DMS 273 (cell line): ENCODE measurements around the gene FAM20C.

Experiments
- DNase-seq: peaks from one replicate; lab custom pipeline; 2025; ENCODE audit not compliant: unreplicated experiment; lab: John Stamatoyannopoulos, UW

The FAM20C gene

DNA sequence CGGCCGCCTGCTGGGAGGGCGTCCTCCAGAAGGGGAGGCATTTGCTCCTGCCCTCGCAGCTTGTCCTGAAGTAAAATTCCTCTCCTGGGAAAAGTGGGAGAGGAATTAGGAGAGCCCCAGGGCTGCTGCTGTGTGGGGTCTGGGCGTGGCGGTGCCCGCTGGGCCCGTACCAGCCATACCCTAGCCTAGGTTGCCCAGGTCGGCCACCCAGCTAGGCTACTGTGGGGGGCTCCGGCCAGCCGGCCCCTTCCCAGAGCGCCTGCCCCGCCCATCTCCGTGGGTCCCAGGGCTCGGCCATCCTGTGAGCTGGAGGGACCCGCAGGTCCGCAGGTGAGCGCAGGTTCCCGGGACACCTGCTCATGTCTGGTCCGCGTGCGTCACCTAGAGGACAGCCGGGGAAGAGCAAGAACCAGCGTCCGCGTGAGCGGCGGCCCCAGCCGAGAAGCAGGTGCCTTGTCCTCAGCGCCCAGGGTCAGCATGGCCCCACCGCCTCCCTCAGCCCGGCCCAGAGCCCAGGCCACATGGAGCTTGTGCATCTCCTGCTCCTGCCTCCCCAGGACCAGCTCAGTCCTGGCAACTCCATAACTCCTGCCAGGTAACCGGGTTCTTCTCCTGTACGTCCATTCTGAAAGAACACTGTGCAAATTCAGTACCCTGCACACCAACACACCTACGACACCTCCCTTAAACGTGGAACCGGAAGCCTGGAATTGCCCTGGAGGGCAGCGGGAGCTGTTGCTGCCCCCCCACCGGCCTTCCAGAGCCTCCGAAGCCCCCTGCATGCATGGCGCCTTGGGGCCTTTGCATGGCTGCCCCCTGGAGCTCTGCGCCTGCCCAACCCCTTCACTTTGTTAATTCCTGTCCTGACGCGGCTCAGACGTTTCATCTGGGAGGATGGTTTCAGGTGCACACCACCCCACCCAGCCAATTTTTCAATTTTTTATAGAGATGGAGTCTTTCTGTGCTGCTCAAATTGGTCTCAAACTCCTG lies 74.8 kb downstream of the FAM20C start:
- peak; percentile 52 for DNase-seq

- no peak for DNase-seq
These were observed 76.6 kb downstream of the FAM20C start for GRCh38 chr7:268991-269390.

- DNase-seq, result no peak
These were observed 77.3 kb downstream of the FAM20C start for GRCh38 chr7:269721-270120.

DNA sequence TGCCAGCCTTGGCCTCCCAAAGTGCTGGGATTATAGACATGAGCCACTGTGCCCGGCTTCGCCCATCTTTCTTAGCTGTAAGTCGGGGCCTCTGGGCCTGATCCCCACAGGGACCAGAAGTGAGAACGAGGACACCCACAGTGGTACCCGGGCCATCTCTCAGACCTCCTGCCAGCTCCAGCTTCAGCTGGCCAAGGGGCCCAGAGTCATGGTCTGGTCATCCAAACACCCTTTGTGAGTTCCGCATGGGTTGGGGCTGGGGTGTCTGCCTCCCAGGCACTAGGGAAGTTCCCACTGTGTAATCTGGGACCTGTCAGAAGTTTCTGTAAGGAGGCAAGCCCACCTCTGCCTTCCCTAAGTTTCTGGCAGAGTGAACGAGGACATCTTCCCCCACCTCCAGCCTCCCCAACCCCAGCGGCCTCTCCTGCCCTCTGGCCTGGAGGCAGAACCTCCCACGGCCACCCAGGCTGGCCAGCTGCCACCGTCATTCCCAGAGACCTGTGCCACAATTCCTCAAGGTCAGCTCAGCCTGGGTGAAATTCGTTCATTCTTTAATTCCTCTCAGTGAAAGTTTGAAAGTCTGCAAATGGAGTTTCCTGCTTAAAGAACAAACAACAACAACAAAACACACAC lies 78.1 kb downstream of the FAM20C start:
- no peak for DNase-seq

GRCh38 chr7:271266-272107 lies 79.1 kb downstream of the FAM20C start:
- DNase-seq, result no peak

- DNase-seq, result no peak
These were observed 79.8 kb downstream of the FAM20C start for GRCh38 chr7:272108-272615.

DNA sequence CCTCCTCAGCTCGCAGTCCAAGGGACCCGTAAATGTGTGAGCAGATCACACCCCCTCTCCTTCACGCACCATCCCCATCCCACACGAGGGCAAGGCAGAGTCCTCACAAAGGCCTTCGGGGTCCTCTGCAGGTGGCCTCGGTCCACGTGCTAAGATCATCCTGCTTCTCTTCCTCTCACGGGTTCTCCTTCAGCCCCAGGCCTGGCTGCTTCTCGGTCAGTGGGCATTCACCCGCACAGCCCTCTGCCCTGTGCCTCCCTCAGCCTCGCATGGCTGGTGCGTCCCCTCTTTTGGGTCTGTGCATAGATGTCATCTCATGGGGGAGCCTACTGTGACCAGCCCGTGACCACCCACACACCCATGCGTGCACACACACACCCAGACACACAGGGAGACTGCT lies 80.3 kb downstream of the FAM20C start:
- DNase-seq, result no peak

DNA sequence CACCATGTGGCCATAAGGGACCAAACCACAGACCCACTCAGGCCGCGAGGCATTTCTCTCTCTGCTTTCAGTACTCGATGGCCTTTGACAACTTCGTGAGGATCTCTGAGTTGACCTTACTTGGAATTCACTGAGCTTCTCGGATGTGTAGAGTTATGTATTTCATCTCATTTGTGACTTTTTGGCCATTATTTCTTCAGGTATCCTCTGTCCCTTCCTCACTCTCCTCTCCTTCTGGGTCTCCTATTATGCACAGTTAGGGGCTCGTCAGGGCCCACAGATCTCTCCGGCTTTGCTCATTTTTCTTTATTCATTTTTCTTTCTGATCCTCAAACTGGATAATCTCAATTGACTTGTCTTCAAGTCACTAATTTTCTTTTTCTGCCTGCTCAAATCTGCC lies 81.0 kb downstream of the FAM20C start:
- no peak for DNase-seq

DNA sequence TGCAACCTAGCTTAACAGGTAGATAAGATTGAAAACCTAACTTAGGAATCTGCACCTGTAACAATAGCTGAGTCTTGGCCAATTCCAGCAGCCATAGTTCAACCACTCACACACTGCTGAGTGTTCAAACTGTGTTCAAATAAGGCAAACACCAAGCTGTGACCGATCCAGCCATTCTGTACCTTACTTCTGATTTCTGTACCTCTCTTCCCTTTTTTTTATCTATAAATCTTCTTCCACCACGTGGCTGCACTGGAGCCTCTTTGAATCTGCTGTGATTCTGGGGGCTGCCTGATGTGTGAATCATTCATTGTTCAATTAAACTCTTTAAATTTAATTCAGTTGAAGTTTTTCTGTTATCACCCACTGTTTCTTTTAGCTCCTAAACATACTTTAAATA lies 81.9 kb downstream of the FAM20C start:
- no peak for DNase-seq

- DNase-seq, result no peak
These were observed 84.0 kb downstream of the FAM20C start for GRCh38 chr7:276230-276835.

DNA sequence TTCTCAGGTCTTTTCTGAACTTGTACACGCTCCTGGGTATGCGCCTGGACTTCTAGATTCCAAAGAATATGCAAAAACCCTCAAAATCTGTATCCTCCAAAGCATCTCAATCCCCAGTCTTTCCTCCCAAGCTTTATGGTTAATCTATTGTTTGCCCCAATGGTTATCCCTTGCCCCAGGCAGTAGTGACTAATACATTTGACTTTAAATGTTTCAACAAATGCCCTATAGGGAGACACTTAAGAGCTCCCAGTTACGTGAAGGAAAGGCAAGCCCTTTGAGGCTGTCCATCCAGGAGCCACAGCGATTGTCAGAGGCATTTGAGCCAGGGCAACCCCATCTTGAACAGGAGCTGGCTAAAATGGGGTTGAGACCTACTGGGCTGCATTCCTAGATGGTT lies 84.9 kb downstream of the FAM20C start:
- DNase-seq, result no peak

GRCh38 chr7:278081-278480 lies 85.7 kb downstream of the FAM20C start:
- no peak for DNase-seq

DNA sequence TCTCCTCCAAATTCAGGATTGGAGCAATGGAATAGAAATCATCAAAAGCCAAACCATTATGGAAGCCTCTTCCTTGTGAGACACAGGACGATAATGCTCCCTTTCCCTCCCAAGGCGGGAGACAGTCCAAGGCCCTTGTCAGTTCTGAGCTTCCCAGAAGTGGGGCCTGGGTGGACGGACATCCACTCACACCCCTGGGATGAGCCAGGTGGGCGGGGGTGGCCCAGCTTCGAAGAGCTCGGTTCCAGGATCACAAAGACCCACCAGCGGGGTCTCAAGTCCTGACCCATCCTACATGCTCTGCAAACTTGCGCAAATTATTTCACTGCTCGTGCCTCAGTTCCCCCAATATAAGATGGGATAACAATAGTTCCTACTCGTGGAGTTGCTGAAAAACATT lies 87.5 kb downstream of the FAM20C start:
- no peak for DNase-seq

DNA sequence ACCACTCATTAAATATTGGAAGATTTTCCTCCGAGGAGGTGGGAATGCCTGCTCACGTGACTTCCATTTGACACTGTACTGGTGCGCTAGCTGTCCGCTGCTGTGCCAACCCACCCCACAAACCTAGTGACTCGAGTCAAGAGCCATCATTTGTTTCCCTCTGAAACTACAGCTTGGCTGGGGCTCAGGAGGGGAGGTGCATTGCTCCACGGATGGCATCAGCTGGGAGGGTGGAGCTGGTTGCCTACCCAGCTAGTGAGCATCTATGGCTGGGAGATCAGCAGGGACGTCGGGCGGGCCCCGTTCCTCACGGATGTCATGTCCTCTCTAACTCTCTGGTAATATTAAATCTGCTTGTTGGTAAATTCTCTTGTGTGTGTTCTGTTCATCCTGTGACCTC lies 88.1 kb downstream of the FAM20C start:
- DNase-seq, result no peak

DNA sequence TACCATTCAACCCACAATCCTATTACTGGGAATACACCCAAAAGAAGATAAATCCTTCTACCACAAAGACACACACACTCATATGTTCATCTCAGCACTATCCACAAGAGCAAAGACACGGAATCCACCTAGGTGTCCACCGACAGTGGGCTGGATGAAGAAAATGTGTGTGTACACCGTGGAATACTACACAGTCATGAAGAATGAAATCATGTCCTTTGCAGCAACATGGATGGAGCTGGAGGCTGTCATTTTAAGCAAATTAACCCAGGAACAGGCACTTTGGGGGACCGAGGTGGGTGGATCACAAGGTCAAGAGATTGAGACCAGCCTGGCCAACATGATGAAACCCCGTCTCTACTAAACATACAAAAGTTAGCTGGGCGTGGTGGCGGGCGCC lies 89.3 kb downstream of the FAM20C start:
- no peak for DNase-seq

DNA sequence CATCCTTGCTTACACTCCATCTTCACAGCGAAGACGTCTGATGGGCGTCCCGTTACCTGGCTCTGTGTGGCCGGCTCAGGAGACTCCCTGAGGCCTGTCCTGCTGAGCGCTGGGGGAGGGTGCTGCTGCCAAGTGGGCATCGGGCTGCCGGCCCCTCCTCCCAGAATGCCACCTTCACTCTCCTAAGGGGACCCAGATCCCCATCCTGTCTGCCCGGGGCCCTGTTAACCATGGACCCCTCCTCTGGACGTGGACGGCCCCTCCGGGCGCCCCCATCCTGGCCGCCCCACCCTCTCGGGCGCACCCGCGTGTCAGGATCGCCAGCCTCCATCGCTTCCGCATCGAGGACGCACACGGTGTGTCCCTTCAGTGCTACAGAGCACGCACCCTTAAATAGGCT lies 90.2 kb downstream of the FAM20C start:
- no peak for DNase-seq

DNA sequence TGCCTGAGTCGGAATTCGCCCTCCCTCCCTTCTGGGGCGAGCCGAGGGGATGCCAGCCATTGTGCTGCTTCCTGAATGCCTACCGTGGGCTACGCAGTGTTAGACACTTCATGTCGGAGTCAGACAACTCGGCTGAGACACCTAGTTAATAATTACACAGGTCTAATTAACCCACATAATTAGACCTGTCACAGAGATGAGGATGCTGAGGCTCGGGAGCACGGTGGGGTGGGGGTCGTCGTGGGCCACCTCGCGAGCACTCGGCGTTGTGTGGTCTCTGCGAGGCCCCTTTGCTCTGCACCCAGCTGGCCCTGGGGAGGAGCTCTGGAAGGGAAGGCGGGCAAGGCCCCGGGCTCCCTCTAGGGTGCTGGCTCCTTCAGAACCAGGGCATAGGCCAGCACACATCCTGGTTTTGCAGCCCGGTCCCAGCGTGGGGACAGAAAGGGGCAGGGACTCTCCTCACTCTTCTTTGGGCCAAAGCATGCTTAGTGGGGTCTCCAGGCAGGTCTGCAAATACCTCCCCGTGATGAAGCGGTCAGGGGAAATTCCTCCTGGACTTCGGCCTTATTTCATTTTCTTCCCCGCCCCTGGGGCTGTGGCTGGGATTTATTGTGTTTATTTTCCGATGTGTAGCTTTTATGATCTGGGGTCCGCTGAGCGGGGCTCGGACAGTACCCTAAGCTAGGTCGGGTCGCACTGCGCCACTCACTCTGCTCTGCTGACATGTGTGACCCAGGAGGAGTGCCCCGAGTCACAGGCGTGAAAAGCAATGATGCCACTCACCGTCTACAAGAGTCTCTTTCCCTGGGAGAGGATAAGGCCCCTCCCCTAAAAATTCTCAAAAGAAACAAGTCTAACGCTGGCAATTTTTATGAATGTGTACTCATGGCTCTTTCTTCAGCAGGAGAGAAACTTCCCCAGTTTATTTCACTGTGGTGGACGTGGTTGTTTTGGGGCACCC lies 92.7 kb downstream of the FAM20C start:
- DNase-seq, result no peak

GRCh38 chr7:285731-286130 lies 93.4 kb downstream of the FAM20C start:
- DNase-seq, result no peak

GRCh38 chr7:286266-286665 lies 93.9 kb downstream of the FAM20C start:
- no peak for DNase-seq

DNA sequence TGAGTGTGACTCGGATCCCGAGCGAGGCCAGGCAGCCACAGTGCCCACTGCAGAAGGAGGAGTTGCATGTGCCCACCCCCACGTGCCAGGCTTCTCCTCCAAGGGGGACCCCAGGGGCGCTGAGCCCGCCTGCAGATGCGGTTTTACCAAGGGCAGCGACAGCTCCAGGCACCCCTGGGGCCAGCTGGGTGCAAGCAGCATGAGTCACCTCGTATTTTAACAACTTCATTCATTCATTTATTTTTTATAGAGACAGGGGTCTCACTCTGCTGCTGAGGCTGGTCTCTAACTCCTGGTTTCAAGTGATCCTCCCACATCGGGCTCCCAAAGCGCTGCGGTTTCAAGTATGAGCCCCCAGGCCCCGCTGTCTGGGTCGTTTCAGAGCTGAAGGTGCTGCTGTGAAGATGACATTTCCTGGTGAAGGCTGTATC lies 96.3 kb downstream of the FAM20C start:
- no peak for DNase-seq
